ENCODE measurements around the gene SNTB2. TPM values are rescaled to one million over a fixed set of nuclear protein-coding genes. Genes with fewer than 3 reads are reported as not detected.

The SNTB2 gene
- total and polyA plus RNA-seq, 8 donors = 2.7 to 18.2 (median 10.0) TPM

DNA sequence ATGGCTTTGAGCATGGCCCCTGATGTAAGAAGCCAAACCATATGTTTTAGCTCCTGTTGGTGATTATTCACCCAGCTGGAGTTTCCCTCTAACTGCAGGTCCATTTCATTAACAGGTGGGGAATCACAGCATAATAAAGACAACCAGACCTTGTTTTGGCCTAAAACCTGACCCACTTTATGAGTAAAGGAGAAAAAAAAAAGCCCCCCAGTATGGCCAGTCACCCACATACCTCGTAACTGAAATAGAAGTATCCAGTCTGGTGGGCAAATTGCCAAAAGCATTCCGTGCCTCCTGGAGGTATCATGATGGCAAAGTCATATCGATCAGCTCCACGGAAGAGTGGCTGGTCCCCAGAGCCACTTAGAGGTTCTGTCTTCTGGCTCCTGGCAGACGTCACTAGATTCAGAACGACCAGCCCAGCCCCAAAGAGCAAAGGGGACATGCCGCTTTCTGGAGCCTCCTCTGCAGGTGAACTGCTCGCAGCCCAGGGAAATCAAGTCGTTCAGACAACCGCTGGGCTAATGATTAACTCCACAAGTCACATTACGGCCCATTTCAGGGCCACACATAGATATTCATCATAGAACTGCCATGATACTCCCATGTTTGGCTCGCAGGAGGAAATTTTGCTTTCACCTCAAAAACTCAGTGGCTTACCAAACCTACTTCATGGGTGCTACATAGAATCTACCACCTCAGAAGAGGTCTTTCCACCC is 164.5 kb downstream of the SNTB2 start, which contains the start of gene TMED6:
Gene TMED6, minus strand, starts transcription at position 478 of the 719 bp plus-strand sequence. Its CDS starts 33 bp downstream, at position 445.
- Histone ChIP-seq H3K27ac (peak within 1 kb of the TSS; percentile 55 to 79 (median 66)), H3K27me3 (no peaks in the 10 kb centered on the region), H3K9me3 (no peaks in the 10 kb centered on the region), H3K4me3 (peak within 1 kb of the TSS; percentile 24 to 50 (median 42)), H3K36me3 (peaks cover 0 to 15% (median 5%) of the 10 kb centered on the region in 3 donors), H3K4me1 (peaks cover 7 to 15% (median 11%) of the 10 kb centered on the region in 3 donors)
- DNase-seq (peak; percentile 73 to 85 (median 81)), FAIRE-seq (no peak), ATAC-seq (peak; percentile 89 to 94 (median 92))
- intact Hi-C loops (cut with DNase I) = no loop called here
- TF ChIP-seq, protein P1, sequence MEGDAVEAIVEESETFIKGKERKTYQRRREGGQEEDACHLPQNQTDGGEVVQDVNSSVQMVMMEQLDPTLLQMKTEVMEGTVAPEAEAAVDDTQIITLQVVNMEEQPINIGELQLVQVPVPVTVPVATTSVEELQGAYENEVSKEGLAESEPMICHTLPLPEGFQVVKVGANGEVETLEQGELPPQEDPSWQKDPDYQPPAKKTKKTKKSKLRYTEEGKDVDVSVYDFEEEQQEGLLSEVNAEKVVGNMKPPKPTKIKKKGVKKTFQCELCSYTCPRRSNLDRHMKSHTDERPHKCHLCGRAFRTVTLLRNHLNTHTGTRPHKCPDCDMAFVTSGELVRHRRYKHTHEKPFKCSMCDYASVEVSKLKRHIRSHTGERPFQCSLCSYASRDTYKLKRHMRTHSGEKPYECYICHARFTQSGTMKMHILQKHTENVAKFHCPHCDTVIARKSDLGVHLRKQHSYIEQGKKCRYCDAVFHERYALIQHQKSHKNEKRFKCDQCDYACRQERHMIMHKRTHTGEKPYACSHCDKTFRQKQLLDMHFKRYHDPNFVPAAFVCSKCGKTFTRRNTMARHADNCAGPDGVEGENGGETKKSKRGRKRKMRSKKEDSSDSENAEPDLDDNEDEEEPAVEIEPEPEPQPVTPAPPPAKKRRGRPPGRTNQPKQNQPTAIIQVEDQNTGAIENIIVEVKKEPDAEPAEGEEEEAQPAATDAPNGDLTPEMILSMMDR (IDR thresholded peaks at IDR 0.05) = no peak
- 11 to 18% methylated on average over 12 of the region's 12 CpGs for WGBS, 2 donors

Other genes starting within 250 kb of the SNTB2 start
- gene HAS3, start 81.5 kb upstream of the SNTB2 start, total RNA-seq = 1 to 10 TPM in 3 of 6 donors, under 1 TPM in 3; 0.69 to 3.9 (median 1.0) TPM
- gene HAS3, start 81.5 kb upstream of the SNTB2 start, polyA plus RNA-seq = 1 to 10 TPM in 1 of 2 donors, under 1 TPM in 1; 0.87 to 1.3 TPM
- 10 to 100 TPM; 32.9 to 74.5 (median 43.7) TPM for gene CHTF8, start 54.6 kb upstream of the SNTB2 start, total RNA-seq
- gene CHTF8, start 54.6 kb upstream of the SNTB2 start, polyA plus RNA-seq = 10 to 100 TPM; 21.7 to 40.3 TPM
- 10 to 100 TPM; 21.2 to 29.0 (median 23.1) TPM for gene UTP4, start 54.5 kb upstream of the SNTB2 start, total RNA-seq
- gene UTP4, start 54.5 kb upstream of the SNTB2 start, polyA plus RNA-seq = 10 to 100 TPM; 11.6 to 19.1 TPM
- 10 to 100 TPM; 15.6 to 21.8 (median 19.5) TPM for gene VPS4A, start 124.2 kb downstream of the SNTB2 start, total RNA-seq
- gene VPS4A, start 124.2 kb downstream of the SNTB2 start, polyA plus RNA-seq = 10 to 100 TPM; 27.8 to 34.8 TPM
- gene PDF, start 143.4 kb downstream of the SNTB2 start, total RNA-seq = 10 to 100 TPM in 1 of 6 donors, 1 to 10 TPM in 5; 3.1 to 14.0 (median 7.7) TPM
- gene PDF, start 143.4 kb downstream of the SNTB2 start, polyA plus RNA-seq = 1 to 10 TPM; 2.2 to 4.6 TPM
- 10 to 100 TPM; 16.2 to 29.0 (median 23.0) TPM for gene COG8, start 152.4 kb downstream of the SNTB2 start, total RNA-seq
- 10 to 100 TPM; 18.8 to 21.0 TPM for gene COG8, start 152.4 kb downstream of the SNTB2 start, polyA plus RNA-seq
- 1 to 10 TPM; 4.7 to 9.4 (median 7.1) TPM for gene NIP7, start 152.6 kb downstream of the SNTB2 start, total RNA-seq
- gene NIP7, start 152.6 kb downstream of the SNTB2 start, polyA plus RNA-seq = 1 to 10 TPM; 6.7 to 8.0 TPM
- 10 to 100 TPM; 13.7 to 94.7 (median 45.4) TPM for gene TMED6, start 164.6 kb downstream of the SNTB2 start, total RNA-seq
- 10 to 100 TPM in 1 of 2 donors, 1 to 10 TPM in 1; 5.2 to 45.5 TPM for gene TMED6, start 164.6 kb downstream of the SNTB2 start, polyA plus RNA-seq
- gene TERF2, start 198.8 kb downstream of the SNTB2 start, total RNA-seq = 10 to 100 TPM; 14.9 to 21.5 (median 16.1) TPM
- 10 to 100 TPM; 10.8 to 11.3 TPM for gene TERF2, start 198.8 kb downstream of the SNTB2 start, polyA plus RNA-seq
- gene CYB5B, start 237.5 kb downstream of the SNTB2 start, total RNA-seq = 10 to 100 TPM; 18.1 to 38.1 (median 25.0) TPM
- 10 to 100 TPM; 16.0 to 24.8 TPM for gene CYB5B, start 237.5 kb downstream of the SNTB2 start, polyA plus RNA-seq